ENCODE measurements around the gene NOP14. TPM values are rescaled to one million over a fixed set of nuclear protein-coding genes. Genes with fewer than 3 reads are reported as not detected.

The NOP14 gene
- total RNA-seq, 4 donors from 2014 or later, result 20.3 to 47.6 (median 24.8) TPM

DNA sequence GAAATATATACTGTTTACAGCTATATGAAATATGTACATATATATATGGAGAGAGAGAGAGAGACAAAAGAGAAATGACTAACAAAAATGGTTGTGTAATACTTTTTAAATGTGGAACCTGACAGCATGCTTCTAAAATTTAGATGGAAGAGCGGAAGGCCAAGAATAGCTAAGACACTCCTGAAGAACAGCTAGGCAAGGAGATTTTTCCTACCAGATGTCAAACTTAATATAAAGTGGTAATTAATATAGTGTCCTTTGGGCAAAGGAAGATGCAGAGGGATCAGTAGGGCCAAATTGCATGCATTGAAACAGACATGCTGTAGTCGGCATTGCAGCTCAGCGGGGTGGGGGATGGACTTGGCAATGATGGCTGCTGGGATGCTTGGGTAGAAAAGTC is 74.3 kb downstream of the NOP14 start:
- TF ChIP-seq, protein P1, sequence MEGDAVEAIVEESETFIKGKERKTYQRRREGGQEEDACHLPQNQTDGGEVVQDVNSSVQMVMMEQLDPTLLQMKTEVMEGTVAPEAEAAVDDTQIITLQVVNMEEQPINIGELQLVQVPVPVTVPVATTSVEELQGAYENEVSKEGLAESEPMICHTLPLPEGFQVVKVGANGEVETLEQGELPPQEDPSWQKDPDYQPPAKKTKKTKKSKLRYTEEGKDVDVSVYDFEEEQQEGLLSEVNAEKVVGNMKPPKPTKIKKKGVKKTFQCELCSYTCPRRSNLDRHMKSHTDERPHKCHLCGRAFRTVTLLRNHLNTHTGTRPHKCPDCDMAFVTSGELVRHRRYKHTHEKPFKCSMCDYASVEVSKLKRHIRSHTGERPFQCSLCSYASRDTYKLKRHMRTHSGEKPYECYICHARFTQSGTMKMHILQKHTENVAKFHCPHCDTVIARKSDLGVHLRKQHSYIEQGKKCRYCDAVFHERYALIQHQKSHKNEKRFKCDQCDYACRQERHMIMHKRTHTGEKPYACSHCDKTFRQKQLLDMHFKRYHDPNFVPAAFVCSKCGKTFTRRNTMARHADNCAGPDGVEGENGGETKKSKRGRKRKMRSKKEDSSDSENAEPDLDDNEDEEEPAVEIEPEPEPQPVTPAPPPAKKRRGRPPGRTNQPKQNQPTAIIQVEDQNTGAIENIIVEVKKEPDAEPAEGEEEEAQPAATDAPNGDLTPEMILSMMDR (IDR thresholded peaks at IDR 0.05), result no peak
- no peak for DNase-seq (ENCODE audit: low spot score)
- no peak for ATAC-seq (ENCODE audit: low FRiP score)

Other genes with a start within 250 kb of the NOP14 start
- gene TNIP2, start 207.1 kb downstream of the NOP14 start, total RNA-seq, result 100 to 1,000 TPM in 1 of 4 donors, 10 to 100 TPM in 3; 50.1 to 108 (median 75.4) TPM
- 100 to 1,000 TPM in 1 of 4 donors, 10 to 100 TPM in 3; 26.2 to 109 (median 66.0) TPM for gene SH3BP2, start 170.3 kb downstream of the NOP14 start, total RNA-seq
- 100 to 1,000 TPM; 155 to 269 (median 177) TPM for gene ADD1, start 119.6 kb downstream of the NOP14 start, total RNA-seq
- gene GRK4, start 165 bp upstream of the NOP14 start, total RNA-seq, result 1 to 10 TPM; 5.1 to 6.5 (median 6.1) TPM
- gene HTT-AS, start 111.1 kb upstream of the NOP14 start, total RNA-seq, result not detected
- gene HTT, start 111.3 kb upstream of the NOP14 start, total RNA-seq, result 10 to 100 TPM; 37.6 to 78.7 (median 56.3) TPM